ENCODE results near the gene PTPN7.

Gene PTPN7

DNA sequence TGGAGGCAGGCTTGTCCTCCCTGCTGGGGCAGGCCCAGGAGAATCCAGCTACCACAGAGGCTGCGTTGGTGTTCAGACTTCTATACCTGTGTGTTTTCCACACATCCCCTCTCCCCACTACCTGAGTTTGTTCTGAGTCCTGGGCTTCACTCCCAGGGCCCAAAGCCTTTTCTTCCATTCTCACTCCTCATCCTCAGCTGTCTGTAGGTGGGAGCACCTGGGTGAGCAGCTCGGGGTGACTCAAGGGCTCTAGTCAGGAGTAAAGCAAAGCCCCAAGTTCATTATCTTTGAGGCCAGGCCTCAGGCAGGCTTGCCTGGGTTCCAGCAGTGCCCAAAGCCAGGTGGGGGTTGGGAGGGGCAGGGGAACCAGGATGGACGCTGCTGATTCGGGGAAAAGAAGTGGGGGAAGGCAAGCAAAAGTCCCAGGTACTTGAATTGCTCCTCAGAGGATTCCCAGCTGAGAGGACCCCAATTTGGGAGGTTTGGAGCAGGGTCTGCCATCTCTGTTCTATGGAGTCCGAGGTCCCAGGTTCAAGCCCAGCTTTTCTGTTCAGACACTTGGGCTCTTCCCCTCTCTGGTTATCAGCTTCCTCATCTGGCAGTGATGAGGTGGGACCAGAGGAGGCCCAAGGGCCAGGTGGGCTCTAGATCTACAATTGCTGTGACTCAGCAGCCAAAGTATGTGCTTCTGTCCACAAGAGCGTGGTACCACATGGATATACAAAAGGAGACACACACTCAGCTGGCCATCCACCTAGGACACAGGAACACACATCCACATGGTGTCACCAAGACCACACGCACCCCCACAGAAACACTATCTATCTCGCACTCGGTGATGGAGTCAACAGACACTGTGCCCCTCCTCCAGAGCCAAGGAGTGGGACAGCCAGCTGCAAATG lies 5.8 kb upstream of the PTPN7 start:
- DNase-seq = no peak

DNA sequence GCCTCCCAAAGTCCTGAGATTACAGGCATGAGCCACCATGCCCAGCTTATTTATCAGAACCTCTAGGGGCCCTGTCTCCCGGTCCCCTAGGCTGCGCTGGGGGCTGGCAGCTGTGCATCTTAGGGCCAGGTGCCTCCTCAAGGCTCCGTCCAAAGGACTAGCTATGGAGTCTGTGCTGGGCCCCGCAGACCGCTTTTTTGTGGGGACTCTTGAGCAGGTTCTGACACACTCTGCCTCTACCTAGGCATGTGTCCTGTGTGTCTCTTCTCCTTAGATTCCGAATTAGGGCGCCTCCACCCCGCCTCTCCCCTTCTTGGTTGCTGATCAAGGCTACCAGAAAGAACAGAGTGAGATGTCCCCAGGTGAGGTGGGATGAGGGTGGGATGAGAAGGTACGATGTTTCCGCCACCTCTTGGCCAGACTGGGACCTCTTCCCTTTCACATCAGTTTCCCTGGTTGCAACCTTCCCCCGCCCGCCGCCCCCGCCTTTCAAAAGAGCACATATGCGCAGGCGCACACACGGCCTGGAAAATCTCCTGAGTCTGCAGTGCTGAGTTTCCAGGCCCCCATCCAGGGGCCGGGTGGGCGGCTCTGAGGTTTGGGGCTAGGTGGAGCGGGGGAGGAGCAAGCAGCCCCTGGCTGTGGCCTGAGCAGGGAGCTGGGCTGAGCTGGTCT lies 5.0 kb upstream of the PTPN7 start:
- no peak for DNase-seq

DNA sequence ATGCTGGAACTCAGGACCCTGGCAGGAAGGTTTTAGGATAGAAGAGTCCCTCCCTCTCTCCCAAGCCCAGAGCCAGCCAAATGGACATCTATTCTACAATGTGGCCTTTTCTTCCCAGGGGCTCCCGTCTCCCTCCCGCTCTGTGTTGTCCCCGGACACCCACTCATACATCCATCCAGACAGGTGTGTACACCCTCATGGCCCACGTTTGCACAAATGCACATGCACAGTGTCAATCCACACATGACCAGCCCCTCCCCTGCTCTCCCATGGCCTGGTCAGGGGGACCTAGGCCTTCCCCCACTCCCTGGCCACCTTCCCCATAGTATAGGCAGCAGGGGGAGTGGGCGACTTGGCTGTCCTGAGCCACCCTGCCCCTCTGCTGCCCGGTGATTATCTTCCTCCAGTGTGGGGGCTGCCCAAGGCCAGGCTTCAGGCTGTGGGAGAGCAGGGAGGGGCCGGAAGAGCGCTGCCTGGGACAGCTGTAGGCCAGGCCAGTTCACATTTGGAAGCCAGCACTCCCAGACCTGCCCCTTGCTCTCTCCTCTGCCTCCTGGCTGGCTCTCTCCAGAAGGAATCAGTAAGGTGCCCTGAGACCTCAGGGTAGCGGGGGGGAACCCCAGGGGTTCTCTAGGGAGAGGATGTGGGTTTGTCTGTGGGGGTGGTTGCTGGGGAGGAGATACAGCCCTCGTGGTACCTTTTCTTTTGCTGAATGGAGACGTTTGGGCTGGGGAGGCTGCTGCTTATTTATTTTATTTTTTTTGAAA lies 4.1 kb upstream of the PTPN7 start:
- no peak for DNase-seq

DNA sequence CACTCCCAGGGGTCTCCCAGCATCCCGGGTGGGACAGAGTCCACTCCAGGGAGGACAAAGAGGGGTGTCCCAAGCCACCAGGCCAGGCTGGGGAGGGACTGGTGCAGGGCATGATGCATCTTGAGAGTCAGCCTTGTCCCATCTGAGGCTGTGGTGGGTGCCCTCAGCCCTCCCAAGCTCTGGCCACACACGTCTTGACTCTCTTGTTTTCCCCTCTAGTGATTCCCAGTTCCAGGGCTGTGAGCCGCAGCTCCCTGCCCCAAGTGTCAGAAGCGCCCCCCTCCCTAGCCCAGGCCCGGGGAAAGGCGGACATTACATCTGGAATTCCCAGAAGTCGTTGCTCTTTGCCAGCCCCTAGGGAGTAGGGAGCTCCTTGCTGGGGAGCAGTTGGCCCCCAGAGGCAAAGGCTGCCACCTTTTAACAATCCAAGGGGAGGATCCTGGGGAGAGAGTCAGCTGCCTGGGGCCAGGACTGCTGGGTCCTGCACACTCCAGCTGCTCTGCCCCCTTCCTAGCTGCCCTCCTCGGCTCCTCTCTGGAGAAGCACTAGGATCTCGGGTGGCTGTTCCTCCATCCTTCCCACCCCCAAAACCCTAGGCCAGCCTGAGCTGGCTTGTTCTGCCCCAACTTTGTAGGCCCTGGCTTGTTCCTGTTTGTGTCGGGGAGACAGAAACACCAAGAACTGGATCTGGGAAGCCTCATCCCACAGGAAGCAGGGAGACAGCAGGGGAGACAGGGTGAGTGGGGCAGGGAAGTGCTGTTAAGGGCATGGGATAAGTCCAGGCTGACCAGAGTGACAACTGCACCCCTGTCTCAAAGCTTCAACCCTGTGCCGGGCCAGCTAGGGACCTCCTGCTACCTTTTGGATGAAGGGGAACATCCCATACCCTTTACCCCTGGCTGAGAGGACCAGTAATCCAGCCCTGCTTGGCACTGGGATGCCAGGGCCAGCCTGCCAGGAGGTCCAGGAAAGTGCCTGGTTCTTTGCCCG lies 3.2 kb upstream of the PTPN7 start:
- DNase-seq = no peak

DNA sequence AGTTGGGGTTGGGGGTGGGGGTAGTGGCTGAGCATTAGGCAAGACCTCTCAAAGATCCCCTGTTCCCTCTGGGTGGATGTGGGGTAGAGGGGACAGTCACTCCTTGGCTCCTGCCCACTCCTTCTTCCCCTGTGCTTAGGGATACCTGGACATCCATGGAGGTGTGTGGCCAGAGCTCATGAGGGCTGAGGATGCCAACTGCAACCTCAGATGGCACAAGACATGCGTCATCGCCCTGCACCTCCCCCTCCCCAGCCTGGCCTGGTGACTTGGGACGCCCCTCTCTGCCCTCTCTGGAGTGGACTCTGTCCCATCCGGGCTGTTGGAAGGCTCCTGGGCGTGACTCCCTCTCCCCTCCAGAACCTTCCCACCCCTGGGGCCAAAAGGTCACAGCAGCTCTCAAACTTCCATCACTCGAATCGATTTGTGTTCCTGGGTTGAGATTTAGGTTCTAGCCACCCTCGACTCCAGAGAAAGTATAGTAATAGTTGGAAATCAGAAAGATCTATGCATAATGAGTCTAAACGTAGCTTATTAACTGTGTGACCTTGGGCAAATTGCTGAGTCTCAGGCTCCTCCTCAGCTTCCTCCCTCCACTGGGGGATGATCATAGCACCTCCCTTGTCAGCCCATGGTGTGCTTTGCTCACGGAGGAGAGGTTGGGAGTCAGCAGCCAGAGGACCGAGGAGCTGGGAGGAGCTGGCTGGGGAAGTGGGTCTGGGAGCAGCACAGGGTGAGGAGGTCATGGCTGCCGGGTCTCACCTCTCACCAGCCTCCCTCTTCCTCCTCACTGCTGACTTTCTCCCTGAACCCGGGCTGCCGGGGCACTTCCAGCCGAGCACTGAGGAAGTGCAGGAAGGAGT lies 2.2 kb upstream of the PTPN7 start:
- no peak for DNase-seq

DNA sequence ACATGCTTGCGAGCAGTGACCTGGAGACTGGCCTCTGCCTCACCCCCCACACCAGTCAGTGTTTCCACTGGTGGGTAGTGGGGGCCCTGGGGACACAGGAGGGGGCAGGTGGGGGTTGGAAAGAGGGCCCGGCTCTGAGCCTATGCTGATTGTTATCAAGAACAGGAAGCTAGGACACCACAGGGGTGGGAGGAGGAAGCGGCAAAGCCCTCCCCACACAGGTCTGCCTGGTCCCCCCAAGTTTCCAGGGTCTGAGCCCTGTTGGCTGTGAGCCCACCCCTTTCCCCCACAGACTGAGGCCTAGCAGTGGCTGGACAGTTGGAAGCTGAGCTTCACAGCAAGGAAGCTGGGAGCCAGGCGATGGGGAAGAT lies 1.6 kb upstream of the PTPN7 start:
- no peak for DNase-seq

DNA sequence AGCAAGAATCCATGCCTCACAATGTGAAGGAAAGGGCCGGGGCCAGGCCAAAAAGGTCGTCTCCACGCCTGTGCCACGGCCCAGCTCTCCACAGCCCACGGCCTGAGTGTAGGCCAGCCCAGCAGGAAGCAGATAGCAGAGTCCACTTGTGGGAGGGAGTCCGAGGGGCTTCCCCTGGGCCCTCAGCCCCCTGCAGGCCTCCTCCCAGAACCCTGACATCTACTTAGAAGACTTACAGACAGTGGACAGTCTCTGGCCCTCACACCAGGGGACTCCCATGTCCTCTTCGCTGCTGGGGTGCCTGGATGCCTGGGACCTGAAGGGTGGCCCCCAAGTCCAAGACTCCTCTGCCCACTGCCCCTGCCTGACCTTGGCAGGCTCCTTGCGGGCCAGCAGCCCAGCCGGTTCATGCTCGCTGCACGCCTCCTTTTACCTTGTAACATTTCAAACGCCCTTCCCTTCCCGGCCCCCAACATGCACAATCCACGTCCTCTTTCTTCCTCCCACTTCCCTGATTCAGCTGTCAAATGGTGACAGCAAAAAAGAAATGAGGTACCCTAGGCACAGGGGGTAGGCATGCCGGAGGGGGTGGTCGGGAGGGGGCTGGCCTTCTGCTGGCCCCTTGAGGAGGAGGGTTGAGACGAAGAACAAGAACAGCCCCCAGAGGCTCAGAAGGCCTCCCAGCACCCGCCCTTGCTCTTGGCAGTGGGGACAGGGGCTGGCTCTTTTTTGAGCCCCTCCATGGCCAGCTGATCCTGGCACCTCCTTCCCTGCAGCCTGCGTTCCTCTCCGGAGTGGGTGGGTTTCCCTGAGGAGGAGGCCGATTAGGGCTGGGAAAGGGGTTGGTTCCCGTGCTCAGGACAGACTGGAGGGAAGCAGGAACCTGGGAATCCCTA lies 997 bp upstream of the PTPN7 start:
- DNase-seq = no peak

DNA sequence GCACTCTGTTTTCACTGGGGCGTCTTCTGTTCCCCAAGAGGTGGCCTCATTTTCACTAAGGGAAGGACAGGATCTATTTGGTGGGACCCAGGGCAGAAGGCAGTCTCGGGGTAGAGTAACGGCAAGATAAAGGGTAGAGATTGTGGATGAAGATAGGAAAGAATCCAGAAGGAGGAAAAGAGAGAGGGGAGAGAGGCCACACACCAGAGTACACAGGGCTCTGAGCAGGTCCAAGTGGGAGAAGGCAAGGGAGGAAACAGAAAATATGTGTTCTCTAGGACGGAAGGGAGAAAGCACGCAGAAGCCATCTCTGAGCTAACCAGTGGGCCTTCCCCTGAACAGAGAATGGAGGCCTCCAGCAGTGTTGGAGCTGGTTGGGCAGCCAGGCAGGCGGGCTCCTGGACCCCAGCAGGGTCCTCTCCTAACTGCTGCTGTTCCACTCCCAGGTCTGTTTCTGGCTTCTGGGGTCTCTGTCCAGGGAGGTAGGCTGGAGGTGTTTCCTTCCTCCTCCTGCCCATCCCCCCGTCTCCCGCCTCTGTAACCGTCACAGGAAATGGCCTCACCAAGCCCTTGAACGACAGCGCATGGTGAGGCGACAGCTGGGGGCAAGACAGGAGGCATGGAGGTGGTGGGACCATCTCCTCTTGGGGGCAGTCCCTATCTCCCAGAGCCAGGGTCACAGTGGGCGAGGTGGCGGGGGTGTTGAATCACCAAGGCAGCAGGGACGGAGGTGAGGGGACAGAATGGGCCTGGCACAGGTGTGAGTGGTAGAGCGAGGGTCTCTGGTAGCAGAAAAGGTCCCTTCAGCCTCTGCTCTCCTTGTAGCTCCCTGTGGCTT lies 649 bp downstream of the PTPN7 start:
- DNase-seq = no peak

DNA sequence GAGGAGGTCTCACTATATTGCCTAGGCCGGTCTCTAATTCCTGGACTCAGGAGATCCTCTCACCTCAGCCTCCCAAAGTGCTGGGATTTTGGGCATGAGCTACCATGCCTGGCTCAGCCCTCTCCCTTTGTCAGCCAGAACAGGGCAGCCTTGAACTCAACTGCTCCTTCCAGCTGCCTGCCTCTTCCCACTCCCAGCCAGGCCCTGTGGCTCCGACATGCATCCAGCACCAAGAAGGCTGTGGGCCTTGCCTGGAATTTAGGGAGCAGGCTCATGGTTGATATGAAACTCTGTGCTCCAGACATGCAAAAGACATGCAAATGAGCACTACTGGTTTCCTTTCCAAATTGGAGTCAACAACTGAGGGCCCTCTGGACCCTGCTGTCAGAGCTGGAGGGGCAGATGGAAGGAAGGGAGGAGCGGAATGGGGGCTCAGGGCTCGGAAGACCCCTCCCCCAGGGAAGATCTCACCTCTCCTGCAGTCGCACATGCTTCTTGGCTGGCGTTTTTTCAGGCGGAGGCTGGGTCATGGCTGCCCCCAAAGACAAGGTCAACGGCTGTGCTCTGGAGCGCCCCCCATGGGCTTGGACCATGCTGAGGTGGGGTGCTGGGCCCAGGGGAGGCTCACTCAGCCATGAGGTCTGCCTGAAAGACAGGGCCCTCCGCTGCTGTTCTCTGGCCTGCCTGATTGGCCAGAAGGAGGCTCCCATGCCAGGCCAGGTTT lies 1.4 kb downstream of the PTPN7 start:
- no peak for DNase-seq

DNA sequence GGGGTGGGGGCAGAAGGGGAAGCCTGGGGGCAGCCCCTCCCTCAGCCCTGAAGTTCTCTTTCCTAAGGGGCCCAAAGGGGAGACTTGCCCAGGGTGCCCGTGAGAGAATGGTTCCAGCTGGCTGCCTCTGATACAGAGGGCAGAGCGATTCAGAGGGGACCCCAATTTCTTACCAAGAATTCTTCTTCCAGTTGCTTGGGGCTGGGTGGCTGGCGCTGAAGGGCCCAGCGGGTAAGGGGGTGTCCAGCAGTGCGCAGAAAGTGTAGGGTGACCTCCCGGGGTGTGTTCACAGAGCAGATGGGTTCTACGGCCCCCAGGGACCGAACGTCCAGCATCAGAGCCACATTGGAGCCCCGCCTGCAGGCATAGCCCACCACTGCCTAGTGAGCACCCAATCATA lies 2.5 kb downstream of the PTPN7 start:
- DNase-seq = no peak

DNA sequence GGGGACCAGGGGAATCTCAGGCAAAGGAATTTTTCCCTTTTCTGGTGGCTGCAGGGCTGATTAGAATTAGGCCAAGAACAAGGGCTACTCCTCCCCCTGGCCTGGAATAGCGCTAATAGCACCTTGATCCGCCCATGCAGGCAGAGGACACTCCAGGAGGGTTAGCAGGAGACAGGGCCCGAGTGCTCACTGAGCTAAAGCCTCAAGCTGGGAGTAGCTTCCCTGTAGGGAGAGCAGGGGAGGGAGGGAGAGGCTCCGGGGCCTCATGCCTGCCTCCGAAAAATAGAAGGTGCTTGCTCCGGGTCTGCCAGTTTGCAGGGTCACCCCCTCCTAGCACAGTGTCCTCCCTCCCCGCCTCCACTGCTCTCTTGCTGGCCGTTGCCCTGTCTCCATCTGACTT lies 3.8 kb downstream of the PTPN7 start:
- no peak for DNase-seq

DNA sequence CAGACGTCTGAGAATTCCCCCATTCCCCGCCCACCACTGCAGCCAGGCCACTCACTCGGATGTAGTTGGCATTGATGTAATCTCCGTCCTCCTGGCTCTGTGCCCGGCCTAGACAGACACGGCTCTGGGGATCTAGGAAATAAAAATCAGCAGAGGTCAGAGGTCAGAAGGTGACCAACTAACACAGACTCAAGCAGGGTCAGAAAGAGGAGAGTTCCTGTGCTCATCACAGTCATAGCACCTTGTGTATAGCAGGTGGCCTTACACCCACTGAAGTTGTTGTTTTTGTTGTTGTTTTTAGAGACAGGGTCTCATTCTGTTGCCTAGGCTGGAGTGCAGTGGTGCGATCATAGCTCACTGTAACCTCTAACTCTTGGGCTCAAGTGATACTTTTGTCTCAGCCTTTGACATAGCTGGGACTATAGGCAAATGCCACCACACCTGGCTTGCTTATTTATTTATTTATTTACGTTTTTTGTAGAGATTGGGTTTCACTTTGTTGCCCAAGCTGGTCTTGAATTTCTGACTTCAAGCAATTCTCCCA lies 4.9 kb downstream of the PTPN7 start:
- no peak for DNase-seq

DNA sequence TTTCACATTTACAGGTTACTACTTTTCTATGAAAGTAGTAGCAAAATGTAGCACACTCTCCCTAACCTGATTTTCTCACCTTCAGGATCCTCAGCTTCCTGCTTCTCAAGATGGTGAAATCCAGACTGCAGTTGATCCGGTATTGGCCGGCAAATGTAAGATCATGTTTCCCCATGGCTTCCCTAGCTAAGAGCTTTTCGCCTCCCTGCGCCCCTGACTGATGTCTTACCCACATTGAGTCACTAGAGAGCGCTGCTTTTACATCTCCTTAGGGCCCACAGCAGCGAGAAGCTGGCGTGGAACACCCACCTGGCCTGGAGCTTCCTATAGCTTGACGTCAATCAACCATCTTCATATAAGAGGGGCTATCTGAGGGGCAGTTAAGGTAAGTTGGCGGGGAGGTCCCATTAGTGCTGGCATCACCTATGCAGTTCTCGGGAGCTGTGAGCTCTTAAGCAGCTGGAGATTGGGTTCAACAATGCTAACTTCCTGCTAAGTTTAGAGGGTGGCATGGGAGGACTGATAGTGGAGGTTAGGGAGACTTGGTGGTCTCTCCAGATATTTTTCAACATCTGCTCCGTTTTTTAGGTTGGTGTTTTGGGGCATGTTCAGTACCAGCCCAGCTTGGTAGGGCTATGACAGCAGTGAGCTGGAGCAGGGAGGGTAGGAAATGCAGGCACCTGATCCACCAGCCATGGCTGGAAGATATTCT lies 5.5 kb downstream of the PTPN7 start:
- DNase-seq = peak; percentile 60

DNA sequence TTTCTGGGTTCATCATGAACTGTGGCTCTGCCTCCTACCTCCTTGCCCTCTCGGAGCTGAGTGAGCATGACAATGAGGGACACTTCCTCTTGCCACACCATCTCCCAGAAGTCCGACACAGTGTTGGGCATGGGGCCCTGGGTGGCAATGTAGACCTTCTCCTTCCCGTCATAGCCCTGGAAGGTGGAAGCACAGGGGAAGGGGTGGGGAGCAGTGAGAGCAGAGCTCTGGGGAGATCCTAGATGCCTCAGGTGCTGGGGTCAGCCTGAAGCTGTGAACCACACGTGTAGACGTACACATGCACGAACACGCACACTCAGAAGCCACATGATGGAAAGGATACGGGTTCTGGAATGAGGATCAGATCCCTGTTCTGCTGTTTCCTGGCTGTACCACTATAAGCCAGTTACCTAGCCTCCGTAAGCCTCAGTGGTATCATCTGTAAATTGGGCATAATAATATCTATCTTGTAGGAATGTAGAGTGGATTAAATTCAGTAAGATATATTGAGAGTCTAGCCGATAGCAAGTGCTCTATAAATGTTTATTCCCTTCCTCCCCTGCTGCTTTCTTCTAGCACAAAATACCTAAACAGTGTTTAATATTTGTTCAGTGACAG lies 6.1 kb downstream of the PTPN7 start:
- DNase-seq = no peak

DNA sequence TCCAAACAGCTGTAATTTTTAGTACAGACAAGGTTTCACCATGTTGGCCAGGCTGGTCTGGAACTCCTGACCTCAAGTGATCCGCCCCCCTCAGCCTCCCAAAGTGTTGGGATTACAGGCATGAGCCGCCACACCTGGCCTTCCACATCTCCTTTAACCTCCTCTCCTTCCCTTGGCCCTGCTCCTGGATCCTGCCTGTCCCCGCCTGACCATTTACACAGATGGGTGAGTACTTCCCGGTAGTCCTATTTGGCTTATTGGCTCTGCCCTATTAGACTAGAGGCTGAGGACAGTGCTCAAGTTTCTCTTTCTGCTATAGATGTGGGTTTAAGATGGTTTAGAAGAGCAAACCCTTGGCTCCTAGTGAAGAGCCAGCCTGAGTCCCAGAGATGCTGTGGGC lies 7.1 kb downstream of the PTPN7 start:
- no peak for DNase-seq

DNA sequence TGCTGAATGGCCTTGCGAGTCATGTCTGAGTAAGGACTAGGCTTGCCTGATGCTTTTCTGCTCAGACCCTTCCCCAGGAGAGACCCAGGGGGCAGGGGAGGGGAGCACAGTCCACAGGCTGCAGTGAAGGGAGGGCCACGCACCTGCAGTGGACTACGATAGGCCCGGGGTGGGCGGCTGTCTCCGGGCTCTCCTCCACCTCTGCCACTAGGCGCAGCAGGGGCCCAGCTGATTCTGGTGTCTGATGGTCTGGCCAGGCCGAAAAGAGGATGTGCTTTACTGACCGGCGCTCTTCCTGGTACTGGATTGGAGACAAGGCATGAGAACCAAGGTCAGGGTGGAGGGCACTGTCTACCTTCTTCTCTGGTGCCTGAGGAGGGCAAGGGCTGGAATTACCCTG lies 8.0 kb downstream of the PTPN7 start:
- no peak for DNase-seq

DNA sequence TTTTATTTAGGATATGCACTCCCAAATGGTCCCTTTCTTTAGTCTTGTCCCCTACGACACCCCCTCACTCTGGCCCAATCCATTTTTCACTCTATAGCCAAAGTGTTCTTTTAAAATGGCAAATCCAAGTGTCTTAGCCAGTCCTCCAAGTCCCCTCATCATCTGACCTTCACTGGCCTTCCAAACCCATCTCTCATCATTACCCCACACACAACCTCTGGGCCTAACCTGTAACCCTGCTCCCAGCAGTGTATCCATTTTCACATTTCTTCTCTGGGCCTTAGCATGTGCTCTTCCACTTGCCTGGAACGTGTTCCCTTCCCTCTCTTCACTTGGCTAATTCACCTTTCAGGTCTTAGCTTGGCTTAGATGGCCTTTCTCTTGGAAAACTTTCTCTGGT lies 9.4 kb downstream of the PTPN7 start:
- DNase-seq = no peak

Data from fibroblast of skin of scalp (primary cell).